IMR-90 (cell line): ENCODE data around the gene LAMB3.

Source experiments
- POLR2A ChIP-seq: IDR thresholded peaks from 2 replicates; pipeline ENCODE4 v1.6.1; 2012; ENCODE audit warnings: mild to moderate bottlenecking, low read depth, low read length
- TF ChIP-seq, protein P1 (sequence below): conservative IDR thresholded peaks from 2 replicates; pipeline ENCODE4 v1.5.1; 2012; ENCODE audit warnings: mild to moderate bottlenecking, low read depth, low read length, improper control_type of control experiment

GRCh38 chr1:209650454-209650853 is 1.8 kb downstream of the LAMB3 start:
- TF ChIP-seq, protein P1, sequence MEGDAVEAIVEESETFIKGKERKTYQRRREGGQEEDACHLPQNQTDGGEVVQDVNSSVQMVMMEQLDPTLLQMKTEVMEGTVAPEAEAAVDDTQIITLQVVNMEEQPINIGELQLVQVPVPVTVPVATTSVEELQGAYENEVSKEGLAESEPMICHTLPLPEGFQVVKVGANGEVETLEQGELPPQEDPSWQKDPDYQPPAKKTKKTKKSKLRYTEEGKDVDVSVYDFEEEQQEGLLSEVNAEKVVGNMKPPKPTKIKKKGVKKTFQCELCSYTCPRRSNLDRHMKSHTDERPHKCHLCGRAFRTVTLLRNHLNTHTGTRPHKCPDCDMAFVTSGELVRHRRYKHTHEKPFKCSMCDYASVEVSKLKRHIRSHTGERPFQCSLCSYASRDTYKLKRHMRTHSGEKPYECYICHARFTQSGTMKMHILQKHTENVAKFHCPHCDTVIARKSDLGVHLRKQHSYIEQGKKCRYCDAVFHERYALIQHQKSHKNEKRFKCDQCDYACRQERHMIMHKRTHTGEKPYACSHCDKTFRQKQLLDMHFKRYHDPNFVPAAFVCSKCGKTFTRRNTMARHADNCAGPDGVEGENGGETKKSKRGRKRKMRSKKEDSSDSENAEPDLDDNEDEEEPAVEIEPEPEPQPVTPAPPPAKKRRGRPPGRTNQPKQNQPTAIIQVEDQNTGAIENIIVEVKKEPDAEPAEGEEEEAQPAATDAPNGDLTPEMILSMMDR, result no peak
- no peak for TF ChIP-seq POLR2A
